Large intestine (tissue), 3 donors: Measurements from ENCODE around the gene MISP3. TPM values are rescaled to one million over a fixed set of nuclear protein-coding genes. Genes with fewer than 3 reads are reported as not detected.

ENCODE experiments used
- DNase-seq, 2 donors: peaks; one replicate each; pipeline versions ENCODE4 v3.0.0 to v3.0.0-alpha.2; 2013
- H3K27ac ChIP-seq: one replicate; pipeline ENCODE4 v1.5.1; 2013; ENCODE audit warnings: low read length
- H3K27me3 ChIP-seq: 2 replicates; pipeline ENCODE4 v1.6.1; 2013; ENCODE audit warnings: low read length; ENCODE audit not compliant: control insufficient read depth, insufficient read depth
- H3K36me3 ChIP-seq: 2 replicates; pipeline ENCODE4 v1.6.1; 2013; ENCODE audit warnings: low read length; ENCODE audit not compliant: control insufficient read depth, insufficient read depth
- H3K4me1 ChIP-seq: one replicate; pipeline ENCODE4 v1.6.1; 2013; ENCODE audit warnings: low read length; ENCODE audit not compliant: control insufficient read depth, insufficient read depth
- H3K4me3 ChIP-seq: one replicate; pipeline ENCODE4 v1.5.1; 2013; ENCODE audit warnings: low read length
- H3K9me3 ChIP-seq: one replicate; pipeline ENCODE4 v1.6.1; 2013; ENCODE audit warnings: mild to moderate bottlenecking, low read depth, low read length, moderate library complexity; ENCODE audit not compliant: control insufficient read depth
- WGBS: methylation state at CpG from one replicate; pipeline ENCODE4 v1.1.5; 2013; ENCODE audit warnings: low lambda C conversion rate; ENCODE audit not compliant: insufficient coverage; 5-methylcytosine and 5-hydroxymethylcytosine counted together
- polyA plus RNA-seq: library from polyadenylated mRNA; unstranded; fragments of 120-200 nt; gene quantifications from one replicate; pipeline ENCODE4 v1.2.1, GENCODE V29; 2013

Gene MISP3
- polyA plus RNA-seq, 1 donor, result 12.3 TPM

DNA sequence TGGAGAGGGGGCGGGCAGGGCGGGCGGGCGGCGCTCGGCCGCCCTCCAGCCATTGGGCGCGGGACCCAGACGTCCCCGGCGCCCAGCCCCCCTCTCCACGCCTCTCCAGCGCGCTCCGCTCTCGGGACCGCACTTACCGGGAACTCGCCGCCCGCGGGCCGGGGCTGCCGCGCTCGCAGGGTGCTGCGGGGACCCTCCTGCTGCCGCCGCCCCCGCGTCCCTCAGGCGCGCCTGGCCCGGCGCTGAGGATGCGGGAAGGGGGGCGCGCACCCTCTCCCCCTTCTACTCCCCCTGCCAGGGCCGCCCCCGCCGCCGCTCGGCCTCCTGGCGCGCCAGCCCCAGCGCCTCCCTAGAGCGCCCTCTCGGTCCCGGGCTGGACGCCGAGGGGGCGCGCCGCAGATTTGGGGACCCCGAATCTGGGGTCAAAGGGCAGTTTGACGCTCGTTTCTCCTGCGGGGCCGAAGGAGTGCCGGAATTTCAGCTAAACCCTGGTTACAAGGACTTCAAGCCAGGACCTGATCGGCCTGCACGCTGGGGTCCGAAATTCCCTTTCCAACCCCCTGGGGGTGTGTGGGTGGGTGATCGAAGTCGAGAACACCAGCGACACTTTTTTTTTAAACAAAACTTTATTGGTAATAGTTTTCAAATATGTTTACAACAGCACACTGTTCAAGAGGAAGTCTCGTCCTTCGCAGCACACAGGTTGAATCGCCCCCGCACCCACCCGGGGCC, 18.7 kb downstream of the MISP3 start:
- H3K4me3 ChIP-seq, result peak overlapping the region; percentile 86
- H3K4me1 ChIP-seq, result peaks cover 13% of the 10 kb centered on the region
- H3K9me3 ChIP-seq, result peaks cover 3% of the 10 kb centered on the region
- DNase-seq, result peak; percentile 69 to 88
- H3K27ac ChIP-seq, result peak overlapping the region; percentile 88
- H3K36me3 ChIP-seq, result peaks cover 12% of the 10 kb centered on the region
- no CpG with 5 or more reads among the region's 72 CpGs for WGBS
- no peaks in the 10 kb centered on the region for H3K27me3 ChIP-seq

GRCh38 chr19:14091813-14092462, 19.4 kb downstream of the MISP3 start:
- Histone ChIP-seq H3K9me3 (peaks cover 3% of the 10 kb centered on the region), H3K36me3 (peaks cover 19% of the 10 kb centered on the region), H3K4me3 (peak overlapping the region; percentile 86), H3K27ac (peak overlapping the region; percentile 88), H3K4me1 (peaks cover 13% of the 10 kb centered on the region), H3K27me3 (no peaks in the 10 kb centered on the region)
- DNase-seq, result no peak
- 19% methylated on average over 4 of the region's 15 CpGs for WGBS

GRCh38 chr19:14093117-14093823, 20.7 kb downstream of the MISP3 start:
- no peak overlapping the region for H3K4me3 ChIP-seq
- no peaks in the 10 kb centered on the region for H3K27me3 ChIP-seq
- H3K36me3 ChIP-seq, result peaks cover 27% of the 10 kb centered on the region
- peaks cover 3% of the 10 kb centered on the region for H3K9me3 ChIP-seq
- no peak for DNase-seq
- no peak overlapping the region for H3K27ac ChIP-seq
- WGBS, result no CpG with 5 or more reads among the region's 9 CpGs
- H3K4me1 ChIP-seq, result peaks cover 13% of the 10 kb centered on the region

DNA sequence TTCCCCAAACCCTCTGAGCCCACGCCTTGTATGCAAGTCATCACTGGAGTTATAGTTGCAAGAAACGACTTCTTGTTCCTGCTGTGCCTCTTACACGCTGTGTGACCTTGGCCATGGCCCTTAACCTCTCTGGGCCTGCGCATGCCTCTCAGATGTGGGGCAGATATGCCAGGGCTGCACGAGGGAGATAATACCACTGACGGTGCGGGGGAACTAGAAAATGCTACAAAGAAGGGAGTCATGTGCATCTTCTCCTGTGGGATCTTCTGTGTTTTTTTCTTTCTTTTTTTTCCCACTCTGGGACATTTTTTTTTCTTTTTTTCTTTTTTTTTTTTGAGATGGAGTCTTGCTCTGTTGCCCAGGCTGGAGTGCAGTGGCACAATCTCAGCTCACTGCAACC, 22.3 kb downstream of the MISP3 start:
- WGBS, result 68% methylated on average over 3 of the region's 7 CpGs
- Histone ChIP-seq H3K27ac (no peak overlapping the region), H3K4me3 (no peak overlapping the region), H3K9me3 (peaks cover 3% of the 10 kb centered on the region), H3K27me3 (no peaks in the 10 kb centered on the region), H3K36me3 (peaks cover 19% of the 10 kb centered on the region), H3K4me1 (peaks cover 7% of the 10 kb centered on the region)
- DNase-seq, result no peak

GRCh38 chr19:14096272-14096992, 23.8 kb downstream of the MISP3 start:
- no CpG with 5 or more reads among the region's 11 CpGs for WGBS
- Histone ChIP-seq H3K27me3 (no peaks in the 10 kb centered on the region), H3K9me3 (peaks cover 3% of the 10 kb centered on the region), H3K36me3 (peaks cover 31% of the 10 kb centered on the region), H3K4me3 (no peak overlapping the region), H3K4me1 (peaks cover 7% of the 10 kb centered on the region), H3K27ac (no peak overlapping the region)
- no peak for DNase-seq

DNA sequence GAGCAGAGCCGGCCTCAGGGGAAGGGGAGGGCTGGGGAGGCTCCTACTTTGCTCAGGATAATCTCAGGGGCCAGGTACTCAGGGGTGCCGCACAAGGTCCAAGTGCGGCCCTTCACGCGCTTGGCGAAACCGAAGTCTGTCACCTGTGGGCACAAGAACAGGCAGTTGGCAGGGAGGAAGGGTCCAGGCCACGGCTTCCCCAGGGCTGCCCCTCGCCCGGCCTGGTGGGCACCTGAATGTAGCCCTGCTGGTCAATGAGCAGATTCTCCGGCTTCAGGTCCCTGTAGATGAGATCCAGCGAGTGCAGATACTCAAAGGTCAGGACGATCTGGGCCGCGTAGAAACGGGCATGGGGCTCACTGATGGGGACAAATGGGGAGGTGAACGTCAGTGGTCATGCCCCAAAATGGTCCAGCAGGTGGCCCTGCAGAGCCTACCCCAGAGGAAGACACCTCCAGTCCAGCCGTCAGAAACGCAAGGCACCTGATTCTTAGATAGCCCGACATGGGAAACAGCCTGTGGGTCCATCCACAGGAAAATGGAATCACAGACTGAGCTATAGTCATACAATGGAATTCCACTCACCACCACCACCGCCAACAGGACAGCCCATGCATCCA, 25.1 kb downstream of the MISP3 start:
- Histone ChIP-seq H3K27ac (no peak overlapping the region), H3K4me3 (no peak overlapping the region), H3K27me3 (no peaks in the 10 kb centered on the region), H3K4me1 (no peaks in the 10 kb centered on the region), H3K9me3 (peaks cover 3% of the 10 kb centered on the region), H3K36me3 (peaks cover 41% of the 10 kb centered on the region)
- no CpG with 5 or more reads among the region's 21 CpGs for WGBS
- no peak for DNase-seq

DNA sequence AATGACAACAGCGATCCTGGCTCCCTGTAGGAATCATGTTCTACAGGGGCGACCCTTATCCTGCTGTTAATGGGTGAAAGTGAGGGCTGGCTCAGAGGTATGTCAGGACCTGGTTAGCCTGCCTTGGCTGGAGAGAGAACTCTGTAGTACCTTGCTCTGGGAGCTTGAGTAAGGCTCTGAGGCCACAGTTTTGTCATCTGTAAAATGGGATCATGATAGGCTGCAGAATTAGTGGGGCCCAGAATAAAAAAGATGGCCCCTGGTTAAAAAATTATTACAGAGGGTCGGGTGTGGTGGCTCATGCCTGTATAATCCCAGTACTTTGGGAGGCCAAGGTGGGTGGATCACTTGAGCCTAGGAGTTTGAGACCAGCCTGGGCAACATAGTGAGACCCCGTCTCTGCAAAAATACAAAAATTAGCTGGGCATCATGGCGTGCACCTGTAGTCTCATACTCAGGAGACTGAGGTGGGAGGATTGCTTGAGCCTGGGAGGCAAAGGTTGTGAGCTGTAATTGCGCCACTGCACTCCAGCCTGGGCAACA, 28.5 kb downstream of the MISP3 start:
- Histone ChIP-seq H3K27me3 (no peaks in the 10 kb centered on the region), H3K4me3 (no peak overlapping the region), H3K4me1 (no peaks in the 10 kb centered on the region), H3K36me3 (peaks cover 56% of the 10 kb centered on the region), H3K27ac (no peak overlapping the region), H3K9me3 (no peaks in the 10 kb centered on the region)
- no peak for DNase-seq
- WGBS, result no CpG with 5 or more reads among the region's 6 CpGs

GRCh38 chr19:14102102-14102696, 29.6 kb downstream of the MISP3 start:
- Histone ChIP-seq H3K4me3 (no peak overlapping the region), H3K9me3 (no peaks in the 10 kb centered on the region), H3K4me1 (no peaks in the 10 kb centered on the region), H3K36me3 (peaks cover 52% of the 10 kb centered on the region), H3K27ac (no peak overlapping the region), H3K27me3 (no peaks in the 10 kb centered on the region)
- no peak for DNase-seq
- WGBS, result 100% methylated on average over 2 of the region's 11 CpGs

DNA sequence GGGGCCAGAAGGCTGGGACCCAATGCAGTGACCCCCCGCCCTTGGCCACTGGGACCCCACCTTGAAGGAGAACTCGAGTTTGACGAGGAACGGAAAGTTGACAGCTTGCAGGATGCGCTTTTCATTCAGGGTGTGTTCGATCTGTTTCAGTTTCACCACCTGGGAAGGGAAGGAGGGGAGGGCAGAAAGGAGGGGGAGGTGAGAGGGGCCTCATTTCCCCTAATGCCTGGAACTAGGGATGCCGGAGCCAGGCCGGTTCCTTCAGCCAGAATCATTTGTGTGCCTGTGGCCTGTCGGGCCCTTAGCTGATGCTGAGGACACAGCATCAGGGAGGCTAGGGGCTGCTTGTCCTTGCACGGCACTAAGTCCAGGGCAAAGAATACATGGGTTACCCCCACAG, 30.2 kb downstream of the MISP3 start:
- H3K36me3 ChIP-seq, result peaks cover 52% of the 10 kb centered on the region
- no peak for DNase-seq
- no CpG with 5 or more reads among the region's 10 CpGs for WGBS
- no peak overlapping the region for H3K4me3 ChIP-seq
- no peaks in the 10 kb centered on the region for H3K4me1 ChIP-seq
- no peak overlapping the region for H3K27ac ChIP-seq
- no peaks in the 10 kb centered on the region for H3K9me3 ChIP-seq
- no peaks in the 10 kb centered on the region for H3K27me3 ChIP-seq
